Inferior parietal cortex (tissue), 1 donor: ENCODE measurements around the gene MAL.

Experiments used
- DNase-seq: peaks from one replicate; pipeline ENCODE4 v3.0.0-alpha.2; 2016; ENCODE audit errors: extremely low spot score

MAL gene

DNA sequence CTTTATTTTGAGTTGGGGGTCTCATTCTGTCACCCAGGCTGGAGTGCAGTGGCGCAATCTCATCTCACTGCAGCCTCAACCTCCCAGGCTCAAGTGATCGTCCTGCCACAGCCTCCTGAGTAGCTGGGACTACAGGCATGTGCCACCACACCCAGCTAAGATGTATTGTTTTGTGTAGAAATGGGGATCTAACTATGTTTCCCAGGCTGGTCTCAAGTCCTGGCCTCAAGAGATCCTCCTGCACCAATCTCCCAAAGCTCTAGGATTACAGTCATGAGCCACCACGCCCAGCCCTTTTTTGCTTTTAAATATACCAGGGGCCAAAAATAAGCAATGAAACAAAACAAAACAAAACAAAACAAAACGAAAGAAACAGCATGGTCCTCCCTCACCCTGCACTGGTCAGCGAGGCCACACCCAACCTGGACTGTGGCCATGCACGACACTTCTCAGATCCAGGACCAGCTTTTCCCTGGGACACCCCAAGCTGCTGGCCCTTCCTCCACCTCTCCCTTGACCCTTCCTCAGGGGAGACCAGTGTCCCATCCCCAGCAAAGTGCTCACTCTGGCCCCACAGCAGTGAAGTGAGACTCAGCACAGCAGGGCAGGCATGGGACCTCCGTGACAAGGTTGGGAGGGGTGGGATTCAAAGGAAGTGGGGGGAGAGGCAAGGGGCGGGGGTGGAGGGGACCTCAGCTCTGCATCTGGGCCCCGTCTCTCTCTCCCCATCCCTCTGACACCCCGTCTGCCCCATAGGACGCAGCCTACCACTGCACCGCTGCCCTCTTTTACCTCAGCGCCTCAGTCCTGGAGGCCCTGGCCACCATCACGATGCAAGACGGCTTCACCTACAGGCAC lies 23.5 kb downstream of the MAL start:
- no peak for DNase-seq

DNA sequence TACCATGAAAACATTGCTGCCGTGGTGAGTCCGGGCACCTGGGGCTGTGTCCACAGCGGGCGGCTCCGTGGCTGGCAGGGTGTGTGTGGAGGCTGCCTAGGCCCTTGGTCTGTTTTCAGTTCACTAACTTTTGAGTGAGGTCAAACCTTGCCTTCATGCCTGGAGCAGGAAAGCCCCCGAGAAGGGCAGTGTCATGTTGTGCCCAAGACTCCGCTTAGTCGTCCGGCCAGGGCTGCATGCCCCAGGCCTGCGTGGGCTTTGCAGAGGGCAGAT lies 24.1 kb downstream of the MAL start:
- DNase-seq, result no peak

DNA sequence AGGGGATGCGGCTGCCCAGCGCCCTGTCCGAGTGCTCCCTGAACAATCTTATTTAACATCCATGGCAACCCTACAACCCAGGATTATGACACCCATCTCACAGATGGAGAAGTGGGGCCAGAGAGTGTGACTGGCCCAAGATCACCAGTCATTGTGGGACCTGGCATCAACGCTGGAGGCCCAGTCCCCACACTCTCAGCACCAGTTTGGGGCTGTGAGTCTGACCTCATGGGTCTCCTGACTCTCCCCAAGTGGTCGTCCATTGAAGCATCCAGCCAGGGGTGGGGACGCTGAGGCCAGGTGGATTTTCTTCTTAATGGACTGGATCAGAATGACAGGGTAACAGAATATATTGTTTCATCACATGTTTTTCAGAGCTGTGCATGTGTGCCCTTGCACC lies 24.5 kb downstream of the MAL start:
- DNase-seq, result no peak

DNA sequence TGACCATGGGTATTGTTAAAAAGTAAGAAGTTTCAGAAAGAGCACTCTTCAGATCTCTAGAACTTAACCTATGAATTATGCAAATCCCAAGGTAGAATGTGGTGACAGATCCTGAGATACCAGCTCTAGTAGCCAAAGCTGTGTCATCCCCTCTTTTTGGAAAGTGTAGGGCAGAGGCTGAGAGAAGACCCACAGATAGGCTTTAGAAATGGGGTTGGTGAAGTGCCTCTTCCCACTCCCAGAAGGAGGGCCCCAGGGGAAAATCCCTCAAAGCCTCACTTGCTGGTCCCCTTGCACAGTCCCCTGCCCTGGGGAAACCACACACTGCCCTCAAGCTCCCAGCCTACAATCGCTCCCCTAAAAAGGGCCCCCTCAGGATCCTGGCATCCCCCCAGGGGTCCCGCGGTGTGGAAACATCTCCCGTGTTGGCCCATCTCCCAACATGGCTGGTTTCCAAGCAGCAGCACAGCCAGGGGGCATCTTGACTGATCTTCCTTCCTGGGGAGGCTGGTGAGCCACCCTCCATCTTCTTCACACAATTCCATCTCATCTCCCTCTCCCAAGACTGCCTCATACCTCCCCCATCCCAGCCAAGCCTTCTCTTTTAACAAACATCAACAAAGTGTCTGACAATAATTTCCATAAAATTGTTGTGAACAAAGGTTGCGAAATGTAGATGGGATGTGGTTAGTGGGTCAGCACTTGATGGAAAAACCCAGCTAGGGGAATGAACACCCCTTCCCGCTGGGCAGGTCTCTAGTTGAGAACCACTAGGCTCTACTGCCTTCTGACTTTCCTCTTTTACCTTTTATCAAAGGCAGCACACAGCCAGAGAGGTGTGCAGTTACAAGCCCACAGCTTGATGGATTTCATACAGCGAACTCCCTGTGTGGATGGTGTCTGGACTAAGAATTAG lies 25.1 kb downstream of the MAL start:
- DNase-seq, result no peak

DNA sequence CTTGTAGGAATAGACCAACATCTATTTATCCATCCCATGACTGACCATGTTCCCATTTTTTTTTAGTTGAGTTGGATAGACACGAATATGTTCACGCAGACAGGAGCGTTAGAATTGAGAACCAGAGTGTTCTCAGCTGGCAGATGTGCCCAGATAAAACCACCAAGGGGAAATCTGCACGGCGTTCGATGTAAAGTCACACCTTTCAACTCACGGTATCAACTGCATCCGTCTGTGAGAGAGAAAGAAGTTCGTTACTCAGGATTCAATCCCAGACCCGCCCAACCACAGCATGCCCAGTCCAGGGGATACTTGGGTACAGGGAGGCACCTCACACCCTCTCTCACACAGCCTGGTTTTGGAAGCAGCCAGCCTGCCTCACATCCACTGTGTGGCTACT lies 26.1 kb downstream of the MAL start:
- DNase-seq, result no peak

DNA sequence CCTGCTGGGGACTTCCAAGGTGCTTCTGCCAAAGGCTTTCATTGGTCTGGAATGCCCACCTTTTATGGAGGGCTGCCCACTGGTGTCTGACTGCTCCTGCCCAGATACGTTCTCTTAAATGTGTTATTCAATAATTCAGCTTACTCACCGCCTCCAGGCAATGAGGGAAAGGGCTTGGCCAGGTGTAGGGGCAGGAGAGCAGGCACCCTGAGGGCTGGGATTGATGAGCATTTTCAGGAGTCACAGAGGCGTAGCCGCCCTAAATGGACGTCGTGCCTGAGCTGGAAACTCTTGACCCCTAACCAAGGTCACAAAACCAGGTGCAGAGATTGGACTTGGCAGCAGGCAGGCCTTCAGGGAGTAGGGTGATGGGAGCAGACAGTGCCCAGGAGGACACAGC lies 26.8 kb downstream of the MAL start:
- no peak for DNase-seq

DNA sequence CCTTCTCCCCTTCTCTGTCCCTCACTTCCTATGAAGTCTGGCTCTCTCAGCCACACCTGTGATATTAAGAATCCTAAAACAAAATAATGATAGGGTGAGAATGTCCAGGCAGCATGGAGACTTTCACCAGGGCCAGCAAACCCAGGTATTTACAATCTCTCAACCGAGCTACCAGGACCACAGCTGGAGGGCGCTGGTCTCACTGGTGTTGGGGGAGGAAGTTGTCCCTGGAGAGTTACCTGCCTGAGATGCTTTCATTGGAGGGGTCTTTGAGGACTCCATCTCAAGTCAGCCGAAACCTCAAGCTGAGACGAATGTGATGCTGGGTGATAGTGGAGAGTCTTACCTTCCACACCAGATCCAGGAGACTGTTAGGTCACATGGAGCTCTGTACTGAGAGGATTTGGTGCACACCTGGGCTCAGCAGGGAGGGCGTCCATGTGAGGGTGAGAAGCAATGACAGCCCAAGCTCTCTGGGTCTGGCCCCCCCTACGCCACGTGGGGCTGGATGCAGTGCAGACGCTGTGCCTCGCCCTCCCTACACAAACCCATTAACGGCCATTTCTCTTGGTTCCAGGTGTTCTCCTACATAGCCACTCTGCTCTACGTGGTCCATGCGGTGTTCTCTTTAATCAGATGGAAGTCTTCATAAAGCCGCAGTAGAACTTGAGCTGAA lies 27.4 kb downstream of the MAL start:
- no peak for DNase-seq

DNA sequence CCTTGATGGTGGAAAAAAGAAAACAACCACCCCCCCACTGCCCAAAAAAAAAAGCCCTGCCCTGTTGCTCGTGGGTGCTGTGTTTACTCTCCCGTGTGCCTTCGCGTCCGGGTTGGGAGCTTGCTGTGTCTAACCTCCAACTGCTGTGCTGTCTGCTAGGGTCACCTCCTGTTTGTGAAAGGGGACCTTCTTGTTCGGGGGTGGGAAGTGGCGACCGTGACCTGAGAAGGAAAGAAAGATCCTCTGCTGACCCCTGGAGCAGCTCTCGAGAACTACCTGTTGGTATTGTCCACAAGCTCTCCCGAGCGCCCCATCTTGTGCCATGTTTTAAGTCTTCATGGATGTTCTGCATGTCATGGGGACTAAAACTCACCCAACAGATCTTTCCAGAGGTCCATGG lies 28.0 kb downstream of the MAL start:
- no peak for DNase-seq

DNA sequence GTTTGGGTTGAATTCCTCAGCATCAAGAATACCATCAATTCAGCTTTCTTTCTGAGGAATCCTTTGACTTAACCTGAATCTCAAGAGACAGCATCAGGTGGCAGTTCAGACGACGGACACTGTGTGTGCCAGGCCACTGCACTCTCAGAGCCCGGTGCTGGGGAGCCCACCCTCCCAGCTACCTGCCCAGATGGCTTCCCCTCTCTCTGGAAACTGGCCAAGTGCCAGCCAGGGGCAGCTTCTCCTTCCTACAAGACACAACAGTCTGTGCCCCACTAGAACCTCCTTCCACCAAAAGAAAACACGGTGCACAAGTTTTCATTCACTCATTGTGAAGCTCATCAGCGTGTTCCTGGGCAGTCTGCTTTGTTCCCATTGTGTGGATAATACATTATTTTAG lies 28.5 kb downstream of the MAL start:
- DNase-seq, result no peak

DNA sequence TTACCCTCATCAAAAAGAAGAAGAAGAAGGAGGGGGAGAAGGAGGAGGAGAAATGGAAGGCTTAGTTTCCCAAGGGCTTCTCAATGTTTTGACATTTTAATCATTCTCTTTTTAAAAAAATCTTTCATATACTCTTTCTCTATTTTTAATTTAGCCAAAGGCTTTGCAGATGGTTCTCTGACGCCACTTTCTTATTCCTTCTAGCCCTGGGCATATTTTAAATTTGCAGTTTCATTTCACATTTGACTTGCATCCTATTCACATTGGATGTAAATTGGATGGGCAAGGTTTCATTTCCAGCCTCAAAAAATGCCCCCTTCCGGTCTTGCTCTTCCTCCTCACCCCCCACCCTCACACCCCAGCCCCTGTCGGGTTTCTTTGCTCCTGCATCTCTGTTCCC lies 29.8 kb downstream of the MAL start:
- no peak for DNase-seq

DNA sequence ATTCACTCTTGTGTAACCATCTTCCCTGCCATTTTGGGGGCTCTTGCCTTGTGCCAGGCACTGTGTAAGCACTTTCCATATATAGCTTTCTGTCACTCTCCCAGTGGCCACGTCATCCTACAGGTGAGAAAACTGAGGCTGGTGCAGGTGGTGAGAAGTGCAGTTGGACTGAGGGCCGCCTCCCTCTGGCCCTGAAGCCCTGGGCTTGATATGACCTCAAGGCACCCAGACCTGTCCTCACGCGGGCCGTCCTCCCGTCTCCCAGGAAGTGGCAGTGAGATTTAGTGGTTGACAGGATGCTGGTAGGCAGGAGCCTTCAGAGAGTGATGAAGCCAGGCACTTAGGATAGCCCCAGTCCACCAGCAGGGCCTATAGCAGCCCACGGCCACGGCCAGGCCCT lies 30.5 kb downstream of the MAL start:
- DNase-seq, result no peak

DNA sequence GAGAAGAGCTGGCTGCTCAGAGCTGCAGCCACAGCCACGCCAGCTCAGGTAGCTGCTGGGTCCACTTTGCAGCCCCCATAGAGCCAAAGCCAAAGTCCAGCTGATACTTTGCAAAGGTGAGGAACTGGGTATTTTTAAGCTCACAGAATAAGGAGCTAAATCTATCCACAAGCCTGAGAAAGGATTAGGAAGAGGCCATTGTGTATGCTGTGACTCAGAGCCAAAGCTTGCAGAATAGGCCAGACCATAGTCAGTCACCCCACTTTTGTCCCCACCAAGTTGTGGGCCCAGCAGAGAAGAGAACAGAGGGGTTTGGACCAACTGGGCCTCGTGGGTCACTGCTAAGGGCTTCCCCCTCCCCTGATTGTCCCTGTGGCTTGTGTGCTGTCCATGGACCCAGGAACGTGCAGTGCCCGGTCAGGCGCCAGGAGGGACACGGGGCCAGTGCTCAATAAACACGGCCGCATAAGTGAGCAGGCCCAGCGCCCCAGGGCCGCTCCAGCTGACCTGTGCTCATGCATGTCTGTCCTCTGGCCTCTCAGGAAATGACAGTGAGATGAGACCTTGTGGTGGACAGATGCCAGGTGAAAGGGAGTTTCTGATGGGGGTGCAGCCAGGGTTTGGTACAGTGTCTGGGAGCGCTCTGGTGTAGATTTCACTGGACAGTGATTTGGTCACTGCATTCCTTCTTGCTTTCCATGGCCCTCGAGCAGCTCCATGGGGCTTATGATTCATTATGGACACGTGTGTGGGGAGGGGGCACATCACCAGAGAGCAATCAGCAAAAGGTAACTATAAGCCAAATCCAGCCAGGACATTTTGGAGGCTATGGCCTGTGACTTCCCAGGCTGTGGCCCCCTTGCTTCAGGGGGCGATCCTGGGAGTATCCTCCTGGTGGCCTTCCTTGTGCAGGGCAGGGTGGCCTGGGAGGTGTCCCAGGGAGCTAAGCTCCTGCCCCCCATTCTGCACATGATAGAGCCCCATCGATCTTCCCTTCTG lies 31.3 kb downstream of the MAL start:
- no peak for DNase-seq

DNA sequence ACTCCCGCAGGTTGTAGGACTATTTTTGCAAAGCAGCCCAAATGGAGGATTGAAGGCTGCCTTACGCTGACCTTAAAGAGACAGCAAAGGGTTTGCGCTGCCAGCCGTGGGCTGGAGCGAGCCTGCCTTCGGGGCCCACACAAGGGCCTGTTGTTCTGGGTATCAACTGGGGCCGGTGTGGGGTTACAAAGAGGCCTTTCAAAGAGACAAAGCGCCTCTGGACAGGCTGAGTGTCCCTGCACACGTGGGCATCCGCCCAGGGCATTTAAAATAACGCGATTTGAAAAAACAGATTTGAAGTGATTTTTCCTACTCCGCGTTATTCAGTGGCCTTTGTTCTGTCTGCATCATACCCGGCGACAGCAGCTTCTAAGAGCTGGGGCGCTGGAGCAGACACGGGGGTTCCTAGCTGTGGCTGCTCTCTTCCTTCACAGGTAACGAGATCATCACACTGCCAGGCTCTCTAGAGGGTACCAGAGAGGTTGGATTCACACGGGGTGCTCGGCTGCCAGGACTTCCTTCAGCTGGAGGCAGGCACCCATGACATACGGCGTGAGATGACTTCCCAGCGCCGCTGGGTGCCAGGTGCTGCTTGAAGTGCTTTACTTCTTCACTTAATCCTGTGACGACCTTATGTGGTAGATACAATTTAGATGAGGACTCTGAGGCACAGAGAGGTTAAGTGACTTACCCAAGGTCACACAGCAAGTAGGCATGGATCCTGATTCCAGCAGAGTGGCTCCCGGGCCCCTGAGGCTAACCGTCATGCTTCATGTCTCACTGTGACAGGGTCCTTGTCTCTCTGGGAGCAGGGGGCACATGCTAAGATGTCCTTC lies 32.2 kb downstream of the MAL start:
- peak; percentile 88 for DNase-seq

DNA sequence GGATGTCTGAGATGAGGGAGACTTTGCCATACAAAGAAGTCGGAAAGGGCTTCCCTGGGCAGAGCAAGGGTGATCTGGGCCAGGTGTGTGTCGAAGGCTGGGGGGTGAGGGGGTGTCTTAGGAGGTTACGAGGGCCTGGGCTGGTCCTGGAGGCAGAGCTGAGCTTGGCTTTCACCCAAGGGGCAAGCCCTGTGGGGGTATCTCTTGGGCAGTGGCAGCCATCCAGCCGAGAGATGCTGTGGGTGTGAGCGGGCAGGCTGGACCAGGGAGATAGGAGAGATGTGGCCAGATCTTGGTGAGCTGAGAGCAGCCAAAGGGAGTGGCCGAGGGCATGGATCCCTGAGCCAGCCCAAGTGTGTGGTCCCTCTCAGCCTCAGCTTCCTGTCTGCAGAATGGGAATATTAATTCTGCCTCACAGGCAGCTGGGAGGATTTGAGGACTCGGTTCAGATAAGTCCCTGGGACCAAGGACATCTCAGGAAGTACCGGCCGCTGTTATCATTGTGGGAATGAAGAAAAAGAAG lies 33.0 kb downstream of the MAL start:
- no peak for DNase-seq

DNA sequence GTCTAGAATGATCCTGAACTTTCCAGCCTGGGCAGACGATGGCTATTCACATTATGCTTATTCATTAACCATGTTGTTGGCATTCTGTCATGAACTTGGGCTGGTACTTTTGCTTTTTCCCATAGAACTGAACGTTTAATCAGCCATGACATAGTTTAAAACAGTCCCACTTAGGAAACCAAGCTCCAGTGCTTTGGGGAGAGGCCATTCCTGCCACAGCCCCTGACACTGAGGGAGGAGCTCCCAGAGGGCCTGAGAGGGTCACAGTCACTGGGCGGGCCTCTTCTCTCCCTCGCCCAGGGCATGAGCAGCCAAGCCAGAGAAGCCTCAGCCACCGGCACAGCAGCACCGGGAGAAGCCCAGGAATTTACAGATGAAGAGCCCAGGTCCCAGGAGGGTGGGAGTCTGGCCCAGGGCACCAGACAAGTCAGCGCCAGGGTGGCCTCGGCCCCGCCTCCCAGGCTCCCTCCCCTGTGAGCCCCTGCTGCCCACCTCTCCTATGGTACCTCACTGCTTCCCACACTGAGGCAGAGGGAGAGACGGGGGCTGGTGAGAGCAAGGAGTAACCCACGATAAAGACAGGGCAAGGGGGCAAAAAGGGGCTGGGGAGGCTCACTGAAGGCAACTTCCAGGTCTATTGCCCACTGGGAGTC lies 33.6 kb downstream of the MAL start:
- DNase-seq, result no peak

DNA sequence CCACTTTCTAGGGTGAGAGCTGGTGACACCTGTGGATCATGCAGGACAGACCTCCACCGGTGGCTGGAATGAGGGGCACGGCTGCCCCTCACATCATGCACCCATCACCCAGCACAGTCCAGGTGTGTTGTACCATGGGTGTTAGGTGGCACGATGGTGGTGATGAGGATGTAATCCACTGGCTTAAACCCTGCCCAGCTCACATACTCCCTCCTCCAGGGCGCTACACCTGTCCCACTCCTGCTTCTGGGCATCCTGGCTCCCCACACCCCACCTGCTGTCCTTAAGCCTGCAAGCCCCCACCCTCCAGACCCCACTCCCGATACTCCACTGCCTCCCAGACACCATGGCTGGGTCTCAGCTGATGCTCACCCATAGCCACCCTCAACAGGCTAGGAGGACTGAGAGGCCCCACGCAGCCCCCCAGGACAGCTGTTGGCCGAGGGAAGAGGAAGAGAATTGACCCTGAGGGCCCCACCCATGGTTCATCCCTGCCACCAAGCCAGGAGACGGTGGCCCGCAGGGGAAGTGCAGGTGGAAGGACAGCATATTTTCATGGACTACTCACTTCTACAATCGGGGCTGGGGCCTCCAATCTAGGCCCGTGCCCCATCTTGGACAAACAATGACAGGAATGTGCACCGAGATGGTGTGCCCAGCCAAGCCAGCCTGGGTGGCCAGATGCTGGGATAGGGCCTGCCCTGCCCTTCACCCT lies 34.3 kb downstream of the MAL start:
- no peak for DNase-seq

DNA sequence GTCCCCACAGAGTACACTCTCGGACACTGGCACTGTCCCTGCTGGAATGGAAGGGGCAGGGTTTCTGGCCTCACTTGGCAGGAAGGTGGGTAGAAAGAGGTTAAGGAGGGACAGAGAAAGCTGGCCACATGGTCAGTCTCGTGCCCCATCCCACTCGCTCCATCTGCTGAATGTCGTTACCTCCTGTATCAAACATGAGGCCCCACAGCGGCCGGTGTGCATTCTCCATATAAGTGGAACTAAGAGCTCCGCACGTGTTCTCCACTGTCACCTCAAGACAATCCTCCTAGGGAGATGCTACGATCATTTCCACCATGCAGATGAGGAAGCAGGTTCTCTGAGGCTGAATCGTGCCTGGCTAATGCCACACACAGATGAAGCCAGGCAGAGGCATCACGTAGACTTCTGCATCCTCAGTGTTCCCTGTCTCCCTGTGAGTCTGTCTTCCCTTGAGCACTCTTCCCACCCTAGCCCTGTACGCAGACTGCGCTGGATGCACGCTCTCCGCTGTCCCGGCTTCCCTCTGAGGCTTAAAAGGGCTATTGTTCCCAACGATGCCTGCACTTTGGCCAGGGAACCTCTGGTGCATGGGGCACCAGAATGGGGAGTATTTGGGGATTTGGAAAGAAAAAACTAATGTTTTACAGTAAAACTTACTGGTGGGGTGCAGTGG lies 35.1 kb downstream of the MAL start:
- no peak for DNase-seq

DNA sequence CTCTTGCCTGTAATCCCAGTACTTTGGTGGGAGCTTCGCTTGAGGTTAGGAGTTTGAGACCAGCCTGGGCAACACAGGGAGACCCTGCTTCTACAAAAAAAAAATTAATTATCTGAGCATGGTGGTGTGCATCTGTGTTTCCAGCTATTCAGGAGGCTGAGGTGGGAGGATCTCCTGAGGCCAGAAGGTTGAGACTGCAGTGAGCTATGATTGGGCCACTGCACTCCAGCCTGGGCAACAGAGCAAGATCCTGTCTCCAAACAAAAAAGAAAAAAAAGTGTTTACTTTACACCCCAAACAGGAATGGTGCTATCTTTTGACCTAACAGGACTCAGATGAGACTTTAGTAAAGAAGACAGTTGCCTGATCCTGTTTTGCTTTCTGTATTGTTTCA lies 35.6 kb downstream of the MAL start:
- no peak for DNase-seq
